DMS53 treated with DMSO at 0.1 percent for 48 hours (cell line): ENCODE data around the gene TULP1.
"Not testable (repeated sequence)": the region's sequence is repeated elsewhere in the genome, so short reads cannot be mapped to it uniquely, and the experiment has no call there.

Experiments
- DNase-seq: peaks from one replicate; lab custom pipeline; 2025; ENCODE audit not compliant: unreplicated experiment; lab: John Stamatoyannopoulos, UW

The TULP1 gene

DNA sequence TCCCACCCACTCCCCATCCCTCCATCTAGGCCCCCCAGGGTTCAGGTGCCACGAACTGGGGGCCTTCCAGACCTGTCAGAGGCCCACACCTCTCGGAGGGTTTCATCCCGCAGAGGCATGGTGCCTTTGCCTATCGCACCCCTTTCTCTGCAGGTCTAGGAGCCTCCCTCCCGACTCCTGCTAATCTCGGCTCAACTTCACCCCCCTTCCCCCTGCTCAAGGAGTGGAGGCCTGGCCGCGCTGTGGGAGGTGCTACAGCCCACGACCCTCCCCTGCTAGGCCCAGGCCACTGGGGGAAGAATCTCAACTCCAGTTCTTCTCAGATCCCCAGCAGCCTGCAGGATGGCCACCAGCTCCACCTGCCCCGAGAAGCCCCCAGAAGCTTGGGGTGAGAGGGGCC lies at the start of gene TULP1:
Gene TULP1 (minus strand): TSS at position 157 of the 400 bp plus-strand sequence. CDS start 38 bp downstream, at position 119.
- DNase-seq, result no peak

DNA sequence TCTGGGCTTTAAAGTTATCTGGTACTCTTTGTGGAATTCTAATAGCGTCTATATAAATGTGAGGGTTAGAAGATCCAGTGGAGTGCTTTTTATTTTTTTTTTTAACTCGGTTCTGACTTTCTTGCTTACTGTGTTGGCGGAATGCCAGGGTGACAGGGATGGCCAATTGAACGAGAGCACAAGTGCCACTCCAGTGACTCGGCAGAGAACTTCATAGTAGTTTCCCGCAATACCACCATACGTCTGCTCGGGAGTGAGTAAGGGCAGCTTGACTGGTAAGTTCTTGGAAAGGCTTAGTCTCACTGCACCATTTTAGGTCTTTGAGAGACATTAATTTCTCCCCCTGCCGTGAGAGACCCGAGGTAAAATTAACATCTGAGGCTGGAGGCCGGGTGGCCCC lies 49.4 kb upstream of the TULP1 start:
- DNase-seq, result no peak

DNA sequence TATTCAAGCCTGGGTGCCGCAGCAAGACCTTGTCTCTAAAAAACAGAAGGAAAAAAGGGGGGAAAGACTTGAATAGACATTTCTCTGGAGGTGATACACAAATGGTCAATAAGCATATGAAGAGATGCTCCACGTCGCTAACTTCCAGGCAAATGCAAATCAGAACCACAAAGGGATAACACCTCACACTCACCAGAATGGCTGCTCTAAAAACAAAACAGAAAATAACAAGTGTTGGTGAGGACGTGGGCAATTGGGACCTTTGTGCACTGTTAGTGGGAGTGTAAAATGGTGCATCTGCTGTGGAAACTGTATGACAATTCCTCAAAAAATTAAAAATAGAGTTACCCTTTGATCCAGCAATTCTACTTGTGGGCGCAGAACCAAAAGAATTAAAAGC lies 48.4 kb upstream of the TULP1 start:
- DNase-seq, result no peak

DNA sequence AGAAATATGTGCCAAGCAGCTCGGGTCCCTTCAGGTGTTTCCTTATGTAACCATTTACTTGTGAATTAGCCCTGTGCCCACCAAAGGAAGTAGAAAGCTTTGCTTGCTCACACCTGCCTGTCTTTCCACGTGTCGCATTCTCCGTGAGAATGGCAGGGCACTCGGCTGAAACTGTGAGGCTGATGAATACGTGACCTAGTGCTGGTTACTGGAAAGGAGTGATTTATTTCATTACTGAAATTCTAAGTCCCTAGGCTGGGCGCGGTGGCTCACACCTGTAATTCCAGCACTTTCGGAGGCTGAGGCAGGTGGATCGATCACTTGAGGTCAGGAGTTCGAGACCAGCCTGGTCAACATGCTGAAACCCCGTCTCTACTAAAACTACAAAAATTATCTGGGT lies 45.9 kb upstream of the TULP1 start:
- DNase-seq, result no peak

DNA sequence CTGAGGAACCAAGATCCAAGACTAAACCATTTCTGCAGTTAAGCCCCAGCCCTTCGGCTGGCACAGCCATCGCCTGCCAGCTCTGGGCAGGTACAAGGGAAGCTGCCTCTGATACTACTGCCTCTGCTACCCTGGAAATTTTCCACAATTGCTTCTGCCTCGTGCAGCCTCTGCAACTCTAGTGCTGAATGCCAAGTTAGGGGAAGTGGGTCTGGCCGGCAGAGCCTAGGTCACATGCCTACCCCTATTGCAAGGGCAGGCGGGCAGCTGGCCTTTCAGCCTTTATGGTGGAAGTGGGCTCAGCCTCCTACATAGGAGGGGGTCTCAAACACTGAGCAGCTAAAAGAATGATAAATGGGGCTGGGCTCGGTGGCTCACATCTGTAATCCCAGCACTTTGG lies 44.5 kb upstream of the TULP1 start:
- DNase-seq, result no peak

DNA sequence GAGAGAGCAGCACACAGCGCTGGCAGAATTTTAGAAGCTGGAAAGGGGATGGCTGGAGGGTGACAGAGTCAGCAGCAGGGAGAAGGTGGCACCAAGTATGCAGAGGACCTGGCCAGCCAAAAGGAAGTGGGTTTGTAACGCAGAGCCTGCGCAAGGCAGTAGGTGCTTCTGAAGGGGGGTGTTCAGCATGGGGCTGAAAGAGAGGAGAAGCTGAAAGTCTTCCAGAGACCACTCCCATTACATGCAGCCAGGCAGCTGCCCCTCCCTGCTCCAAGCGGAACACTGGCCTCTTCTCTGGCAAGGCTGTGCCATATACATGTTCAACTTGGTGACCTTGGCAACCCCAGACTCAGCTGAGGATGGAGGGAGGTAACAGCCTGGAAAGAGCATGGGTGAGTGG lies 42.1 kb upstream of the TULP1 start:
- no peak for DNase-seq

DNA sequence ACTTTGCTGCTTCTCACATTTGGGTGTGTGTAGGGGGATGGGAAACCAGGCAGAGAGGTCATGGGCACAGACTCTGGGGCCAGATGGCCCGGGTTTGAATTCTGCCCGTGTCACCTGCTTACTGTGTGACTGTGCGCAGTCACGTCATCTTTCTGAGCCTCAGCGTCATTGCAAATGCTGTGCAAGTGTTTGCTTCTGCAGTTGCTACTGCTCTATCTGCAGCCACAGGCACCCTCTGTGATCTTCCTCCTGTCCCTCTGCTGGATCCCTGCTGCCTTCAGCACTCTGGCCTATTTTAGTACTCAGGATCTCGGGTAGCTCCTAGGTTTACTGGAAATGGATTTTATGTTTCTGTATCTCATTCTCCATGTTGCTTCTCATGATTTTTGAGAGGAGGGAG lies 40.6 kb upstream of the TULP1 start:
- DNase-seq, result no peak

DNA sequence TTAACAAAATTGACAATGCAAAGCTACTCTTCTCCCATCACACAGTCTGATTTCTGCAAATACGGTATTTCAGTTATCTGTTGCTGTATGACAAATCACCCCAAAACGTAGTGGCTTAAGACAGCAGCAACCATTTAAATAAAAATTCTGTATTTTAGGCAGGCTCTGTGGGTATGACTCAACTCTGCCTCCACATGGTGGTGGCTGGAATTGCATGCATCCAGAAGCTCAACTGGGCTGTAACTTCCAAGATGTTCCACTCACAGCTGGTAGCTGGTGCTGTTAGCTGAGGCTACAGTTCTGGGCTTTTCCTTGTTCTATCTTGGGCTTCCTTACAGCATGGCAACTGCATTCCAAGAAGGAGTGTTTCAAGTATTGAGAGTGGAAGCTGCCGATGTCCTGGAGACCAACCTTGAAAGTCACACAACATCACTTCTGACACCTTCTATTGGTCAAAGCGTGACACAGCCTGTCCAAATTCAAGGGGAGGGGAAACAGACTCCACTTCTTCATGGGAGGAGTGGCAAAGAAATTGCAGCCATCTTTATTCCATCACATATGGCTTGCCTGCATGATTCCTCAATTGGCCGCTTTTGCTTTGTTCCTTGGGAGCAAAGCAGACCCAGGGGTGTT lies 39.7 kb upstream of the TULP1 start:
- no peak for DNase-seq

DNA sequence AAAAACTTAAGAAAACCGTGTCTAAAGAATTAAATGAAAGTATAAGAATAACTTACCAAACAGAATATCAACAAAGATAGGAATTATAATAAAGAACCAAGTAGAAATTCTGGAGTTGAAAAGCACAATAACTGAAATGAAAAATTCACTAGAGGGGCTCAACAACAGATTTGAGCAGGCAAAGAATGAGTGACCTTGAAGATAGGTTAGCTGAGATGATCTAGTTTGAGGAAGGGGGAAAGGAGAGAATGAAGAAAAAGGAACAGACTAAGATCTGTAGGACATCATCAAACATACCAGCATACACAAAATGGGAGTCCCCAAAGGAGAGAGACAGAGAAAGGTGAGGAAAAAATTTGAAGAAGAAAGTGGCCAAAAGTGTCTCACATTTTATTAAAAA lies 37.7 kb upstream of the TULP1 start:
- no peak for DNase-seq

DNA sequence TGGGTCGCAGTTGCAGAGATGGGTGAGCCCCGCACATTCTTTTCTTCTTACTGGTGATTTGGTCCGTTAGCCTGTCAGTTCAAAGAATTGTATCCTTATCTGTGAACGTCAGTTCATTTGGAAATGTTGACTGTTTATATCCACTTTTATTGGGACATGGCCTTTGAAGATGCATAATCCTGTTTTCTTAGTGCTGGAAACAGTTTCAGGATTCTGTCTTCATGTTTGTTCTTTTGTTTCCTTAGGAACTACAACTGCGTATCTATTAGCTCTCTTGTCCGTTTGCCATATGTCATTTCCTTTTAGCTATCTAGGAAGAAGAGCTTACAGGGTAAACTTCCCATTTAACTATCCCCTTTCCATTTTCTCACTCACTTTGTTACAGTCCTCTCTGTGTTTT lies 35.0 kb upstream of the TULP1 start:
- no peak for DNase-seq

DNA sequence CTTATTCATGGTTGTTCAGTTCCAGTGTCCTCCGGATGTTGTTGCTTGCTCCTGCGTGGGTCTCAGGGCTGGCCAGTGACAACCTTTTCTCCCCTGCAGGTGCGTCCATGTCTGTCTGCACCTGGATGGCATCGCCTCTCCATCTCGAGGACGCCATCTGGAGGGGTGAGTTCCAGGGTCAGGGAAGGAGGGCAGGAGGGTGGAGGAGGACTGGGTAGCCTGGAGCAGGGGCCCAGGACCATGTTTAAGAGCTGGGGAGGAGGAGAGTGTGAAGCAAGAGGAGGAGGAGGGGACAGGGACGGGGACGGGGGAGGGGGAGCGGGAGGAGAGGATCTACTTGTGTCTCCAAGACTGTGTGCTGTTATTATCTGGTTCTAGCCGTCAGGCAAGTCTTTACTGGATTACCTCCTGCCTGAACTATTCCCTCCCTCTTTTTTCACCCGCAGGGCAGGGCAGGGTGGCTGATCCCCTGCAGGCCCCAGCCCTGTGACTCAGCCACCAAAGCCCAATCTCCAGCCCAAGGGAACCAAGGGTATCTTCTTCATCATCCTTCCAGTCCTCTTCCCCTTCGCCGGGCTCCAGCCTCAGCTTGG lies 32.2 kb upstream of the TULP1 start:
- no peak for DNase-seq

DNA sequence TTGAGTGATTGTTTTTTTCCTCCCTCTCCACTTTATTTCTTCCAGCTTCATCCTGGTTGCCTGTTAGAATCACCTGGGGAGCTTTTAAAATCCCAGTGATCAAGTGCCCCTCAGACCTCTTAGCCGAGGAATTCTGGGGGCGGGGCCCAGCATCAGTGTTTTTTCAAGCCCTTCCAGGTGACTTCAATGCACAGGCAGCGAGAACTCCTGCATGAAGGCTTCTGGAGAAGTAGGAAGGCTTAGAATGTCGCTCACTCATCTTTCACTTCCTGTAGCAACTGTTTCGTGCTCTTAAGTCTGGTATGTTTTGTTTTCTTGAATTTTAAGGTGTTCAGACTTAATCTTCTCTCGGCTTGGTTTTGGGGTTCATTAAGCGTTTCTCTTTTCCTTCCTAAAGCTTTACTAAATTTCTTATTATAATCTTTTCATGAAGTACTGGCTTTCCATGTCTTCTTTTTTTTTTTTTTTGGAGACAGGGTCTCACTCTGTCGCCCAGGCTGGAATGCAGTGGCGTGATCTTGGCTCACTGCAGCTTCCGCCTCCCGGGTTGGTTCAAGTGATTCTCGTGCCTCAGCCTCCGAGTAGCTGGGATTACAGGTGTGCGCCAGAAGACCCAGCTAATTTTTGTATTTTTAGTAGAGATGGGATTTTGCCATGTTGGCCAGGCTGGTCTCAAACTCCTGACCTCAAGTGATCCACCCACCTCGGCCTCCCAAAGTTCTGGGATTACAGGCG lies 30.9 kb upstream of the TULP1 start:
- no peak for DNase-seq

DNA sequence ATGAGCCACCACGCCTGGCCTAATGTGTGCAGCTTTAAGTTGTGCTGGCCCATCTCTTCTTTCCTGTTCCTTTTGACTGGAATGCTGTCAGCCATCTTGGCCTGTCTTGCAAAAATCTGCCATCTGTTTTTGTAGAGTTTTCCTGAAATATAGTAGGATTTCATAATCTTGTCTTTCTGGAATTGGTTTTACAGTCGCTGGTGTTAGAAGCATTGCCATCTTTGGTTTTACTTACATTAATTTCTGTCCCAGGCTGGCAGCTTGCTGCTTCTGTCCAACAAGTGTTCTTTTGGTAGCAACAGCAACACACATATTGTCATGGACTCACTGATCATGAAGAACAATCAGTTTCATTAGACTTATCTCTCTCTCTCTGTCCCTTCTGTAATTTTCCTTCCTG lies 29.1 kb upstream of the TULP1 start:
- DNase-seq, result no peak

DNA sequence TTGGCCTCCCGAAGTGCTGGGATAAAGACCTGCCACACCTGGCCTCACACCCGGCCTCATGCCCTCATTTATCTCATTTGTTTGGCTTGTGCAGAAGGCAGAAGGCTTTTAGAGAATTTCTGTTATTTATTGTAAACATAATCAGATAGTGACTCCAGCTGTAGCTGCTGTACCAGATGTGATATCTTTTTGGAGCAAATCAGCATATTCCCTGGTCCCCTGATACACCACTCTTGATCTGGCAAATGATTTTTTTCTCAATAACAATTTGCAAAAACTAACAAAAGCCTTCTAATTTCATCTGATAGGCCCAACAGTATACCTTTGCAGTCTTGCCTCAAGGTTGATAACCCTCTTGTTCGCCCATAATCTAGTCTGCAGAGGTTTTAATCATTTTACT lies 26.5 kb upstream of the TULP1 start:
- no peak for DNase-seq

DNA sequence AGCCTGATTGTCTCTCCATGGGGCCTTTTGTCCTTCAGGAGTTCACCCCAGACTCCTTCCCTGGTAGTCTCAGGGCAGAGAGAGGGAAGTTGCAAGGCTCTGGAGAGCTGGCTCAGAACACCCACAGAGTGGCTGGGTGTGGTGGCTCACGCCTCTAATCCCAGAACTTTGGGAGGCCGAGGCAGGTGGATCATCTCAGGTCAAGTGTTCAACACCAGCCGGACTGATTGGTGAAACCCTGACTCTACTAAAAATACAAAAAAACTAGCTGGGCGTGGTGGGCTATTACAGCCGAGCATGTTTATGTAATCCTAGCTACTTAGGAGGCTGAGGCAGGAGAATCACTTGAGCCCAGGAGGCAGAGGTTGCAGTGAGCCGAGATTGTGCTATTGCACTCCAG lies 23.2 kb upstream of the TULP1 start:
- DNase-seq, result not testable (repeated sequence)

DNA sequence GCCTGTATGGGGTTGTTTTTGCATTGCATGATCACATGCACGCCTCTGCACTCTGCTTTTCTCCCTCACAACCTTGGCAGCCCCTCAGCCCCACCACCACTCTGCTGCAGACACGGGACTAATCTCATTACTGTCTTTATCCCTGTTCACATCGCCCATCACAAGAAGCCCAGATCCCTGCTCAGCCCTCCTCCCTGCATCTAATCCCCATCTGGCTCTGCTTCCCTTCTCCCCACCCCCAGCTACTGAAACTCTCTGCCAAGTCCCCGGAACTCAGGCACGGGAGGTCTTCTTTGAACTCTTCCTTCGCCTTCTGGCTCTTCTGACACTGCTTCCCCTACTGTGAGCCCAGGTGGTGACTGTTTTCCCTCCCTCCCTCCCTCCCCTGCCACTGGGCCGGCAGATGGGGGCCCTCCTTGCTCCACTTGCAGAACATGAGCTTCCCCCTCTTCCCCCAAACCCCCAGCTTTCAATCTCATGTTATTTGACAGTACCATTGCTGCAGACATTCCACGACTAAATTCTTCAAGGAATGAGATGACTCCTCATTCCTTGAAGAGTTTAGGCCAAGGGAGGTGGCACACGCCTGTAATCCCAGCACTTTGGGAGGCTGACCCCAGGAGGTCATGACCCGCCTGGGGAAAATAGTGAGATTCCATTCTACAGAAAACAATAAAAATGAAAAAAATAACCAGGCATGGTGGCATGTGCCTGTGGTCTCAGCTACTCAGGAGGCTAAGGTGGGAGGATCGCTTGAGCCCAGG lies 21.9 kb upstream of the TULP1 start:
- DNase-seq, result no peak

DNA sequence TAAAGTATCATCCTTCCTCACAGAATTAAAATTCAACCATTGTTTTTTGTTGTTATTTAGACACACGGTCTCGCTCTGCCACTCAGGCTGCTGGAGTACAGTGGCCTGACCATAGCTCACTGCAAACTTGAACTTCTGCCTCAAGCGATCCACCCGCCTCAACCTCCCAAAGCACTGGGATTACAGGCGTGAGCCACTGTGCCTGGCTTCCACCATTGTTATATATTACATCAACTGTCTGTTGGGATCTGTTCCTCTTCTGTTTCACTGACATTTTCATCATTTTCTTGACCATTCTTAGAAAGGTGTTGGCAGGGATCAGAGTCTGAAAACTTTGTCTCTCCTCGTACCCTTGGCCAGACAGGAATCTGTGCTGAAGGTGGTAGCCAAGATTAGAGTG lies 21.3 kb upstream of the TULP1 start:
- DNase-seq, result no peak

DNA sequence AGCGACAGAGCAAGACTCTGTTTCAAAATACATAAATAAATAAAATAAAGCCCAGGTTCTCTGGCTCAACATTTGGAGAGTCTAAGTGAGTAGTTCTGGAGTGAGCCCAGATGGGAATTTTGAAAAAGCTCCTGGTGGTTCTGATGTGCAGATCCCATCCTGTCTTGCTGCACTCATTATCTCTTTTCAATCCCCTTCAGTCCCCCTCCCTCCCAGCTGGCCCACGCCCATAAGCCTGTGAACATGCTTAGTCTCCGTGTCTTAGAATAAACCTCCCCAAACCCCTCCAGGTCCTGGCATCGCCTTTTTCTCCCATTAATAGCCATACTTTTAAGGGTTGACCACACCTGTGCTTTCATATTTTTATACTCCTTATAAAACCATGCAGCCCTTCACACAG lies 19.4 kb upstream of the TULP1 start:
- no peak for DNase-seq

DNA sequence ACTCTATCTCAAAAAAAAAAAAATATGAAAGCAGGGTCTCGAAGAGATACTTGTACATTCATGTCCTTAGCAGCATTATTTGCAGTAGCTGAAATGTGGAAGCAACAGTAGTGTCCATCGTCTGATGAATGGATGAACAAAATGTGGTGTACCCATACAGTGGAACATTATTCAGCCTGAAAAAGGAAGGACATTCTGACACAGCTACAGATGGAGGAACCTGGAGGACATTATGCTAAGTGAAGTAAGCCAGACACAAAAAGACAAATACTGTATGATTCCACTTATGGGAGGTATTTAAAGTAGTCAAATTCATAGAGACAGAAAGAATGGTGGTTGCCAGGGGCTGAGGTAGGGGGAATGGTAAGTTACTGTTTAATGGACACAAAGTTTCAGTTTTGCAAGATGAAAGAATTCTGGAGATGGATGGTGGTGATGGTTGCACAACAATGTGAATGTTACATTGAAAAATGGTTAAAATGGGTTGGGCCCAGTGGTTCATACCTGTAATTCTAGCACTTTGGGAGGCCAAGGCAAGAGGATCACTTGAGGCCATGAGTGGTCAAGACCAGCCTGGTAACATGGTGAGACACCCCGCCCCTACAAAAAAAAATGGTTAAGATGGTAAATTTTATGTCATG lies 11.8 kb upstream of the TULP1 start:
- no peak for DNase-seq

DNA sequence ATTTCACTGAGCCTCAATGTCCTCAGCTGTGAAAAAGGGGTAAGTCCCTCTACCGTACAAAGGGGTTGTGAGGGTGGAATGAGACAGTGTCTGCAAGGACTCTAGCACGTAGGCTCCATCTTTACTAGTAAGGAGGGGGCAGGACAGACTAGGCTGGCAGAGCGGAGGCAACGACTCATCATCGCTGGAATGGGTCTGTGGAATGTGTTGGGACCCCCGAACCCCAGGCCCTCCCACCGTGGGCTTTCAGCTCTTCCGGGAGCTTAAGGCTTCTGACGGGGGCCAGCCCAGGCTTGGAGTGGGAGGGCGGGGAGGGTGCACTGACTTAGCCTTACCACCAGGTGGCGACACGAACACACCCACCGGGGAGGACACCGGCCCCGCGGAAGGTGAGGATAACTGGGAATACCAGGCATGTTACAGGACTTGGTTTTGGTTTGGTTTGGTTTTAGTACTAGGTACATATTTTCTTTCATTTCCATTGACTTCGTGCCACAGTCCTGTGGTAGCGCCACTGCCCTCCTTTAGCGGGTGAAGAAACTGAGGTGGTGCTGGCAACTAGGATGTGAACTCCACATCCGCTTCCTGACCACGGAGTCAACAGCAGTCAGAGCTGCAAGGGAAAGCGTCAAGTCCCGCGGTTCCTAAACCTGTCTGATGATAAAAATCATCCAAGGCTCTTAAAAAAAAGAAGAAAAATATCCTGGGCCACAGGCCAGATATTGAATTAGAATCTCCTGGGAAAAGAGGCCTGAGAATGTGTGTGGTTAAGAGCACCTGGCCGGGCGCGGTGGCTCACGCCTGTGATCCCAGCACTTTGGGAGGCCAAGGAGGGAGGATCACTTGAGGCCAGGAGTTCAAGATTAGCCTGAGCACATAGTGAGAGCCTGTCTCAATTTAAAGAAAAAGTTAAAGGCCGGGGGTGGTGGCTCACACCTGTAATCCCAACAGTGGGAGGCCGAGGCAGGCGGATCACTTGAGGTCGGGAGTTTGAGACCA lies 10.3 kb upstream of the TULP1 start:
- DNase-seq, result peak; percentile 36
